HG02678 (cell line): ENCODE measurements around the gene SLC6A8.
"Not testable (repeated sequence)": the region's sequence is repeated elsewhere in the genome, so short reads cannot be mapped to it uniquely, and the experiment has no call there.

Experiments
- ATAC-seq: cut with Tn5 transposase; IDR thresholded peaks from one replicate; pipeline ENCODE4 v1.9.1; 2021; ENCODE audit warnings: mild to moderate bottlenecking, moderate library complexity; ENCODE audit not compliant: unreplicated experiment

SLC6A8 gene

GRCh38 chrX:153727123-153727931 is 39.6 kb downstream of the SLC6A8 start:
- ATAC-seq, result no peak

- ATAC-seq, result no peak
Observed at GRCh38 chrX:153728095-153728494, 40.4 kb downstream of the SLC6A8 start.

GRCh38 chrX:153728951-153729631 is 41.4 kb downstream of the SLC6A8 start:
- no peak for ATAC-seq

- ATAC-seq, result not testable (repeated sequence)
Observed at GRCh38 chrX:153730115-153730514, 42.4 kb downstream of the SLC6A8 start.

GRCh38 chrX:153731117-153731844 is 43.6 kb downstream of the SLC6A8 start:
- ATAC-seq, result no peak

- no peak for ATAC-seq
Observed at GRCh38 chrX:153731845-153732215, 44.1 kb downstream of the SLC6A8 start.

- no peak for ATAC-seq
Observed at GRCh38 chrX:153732401-153732800, 44.7 kb downstream of the SLC6A8 start.

- no peak for ATAC-seq
Observed at GRCh38 chrX:153733651-153734240, 46.0 kb downstream of the SLC6A8 start.

- ATAC-seq, result no peak
Observed at GRCh38 chrX:153734871-153735270, 47.1 kb downstream of the SLC6A8 start.

- no peak for ATAC-seq
Observed at GRCh38 chrX:153735274-153735673, 47.5 kb downstream of the SLC6A8 start.

GRCh38 chrX:153736071-153736820 is 48.5 kb downstream of the SLC6A8 start:
- ATAC-seq, result no peak

GRCh38 chrX:153736871-153737441 is 49.2 kb downstream of the SLC6A8 start:
- no peak for ATAC-seq

- ATAC-seq, result no peak
Observed at GRCh38 chrX:153738056-153738605, 50.4 kb downstream of the SLC6A8 start.

GRCh38 chrX:153739754-153740486 is 52.2 kb downstream of the SLC6A8 start:
- no peak for ATAC-seq

- ATAC-seq, result no peak
Observed at GRCh38 chrX:153740631-153741222, 53.0 kb downstream of the SLC6A8 start.

GRCh38 chrX:153741446-153741845 is 53.7 kb downstream of the SLC6A8 start:
- no peak for ATAC-seq

GRCh38 chrX:153742111-153742510 is 54.4 kb downstream of the SLC6A8 start:
- ATAC-seq, result not testable (repeated sequence)

GRCh38 chrX:153742796-153743467 is 55.2 kb downstream of the SLC6A8 start:
- ATAC-seq, result not testable (repeated sequence)
